CD14-positive monocyte (primary cell): ENCODE measurements around the gene DGKE. TPM values are rescaled to one million over a fixed set of nuclear protein-coding genes. Genes with fewer than 3 reads are reported as not detected.

Source experiments
- DNase-seq, 3 donors: peaks; one replicate each; pipeline ENCODE4 v3.0.0-alpha.2; 2011 to 2022
- H2AFZ ChIP-seq: 2 replicates; pipeline ENCODE4 v1.6.0; 2012; ENCODE audit warnings: mild to moderate bottlenecking, low read depth, low read length, inconsistent platforms; ENCODE audit not compliant: insufficient read depth, poor library complexity, severe bottlenecking
- H3K27ac ChIP-seq, 2 donors: 1 replicate in 1 of 2; 2 replicates in 1 of 2; pipeline ENCODE4 v1.5.1; 2012 to 2013; ENCODE audit warnings: low read length in 2 of 2, control low read depth in 1 of 2, inconsistent platforms in 1 of 2, low read depth in 1 of 2, mild to moderate bottlenecking in 1 of 2
- H3K27me3 ChIP-seq, 2 donors: one replicate each; pipeline versions ENCODE4 v1.6.0 to v1.6.1; 2011 to 2013; ENCODE audit warnings: low read length in 2 of 2; ENCODE audit not compliant: control insufficient read depth in 2 of 2, insufficient read depth in 2 of 2
- H3K36me3 ChIP-seq, 2 donors: replicated peaks in 1 of 2; 1 replicate in 1 of 2; 2 replicates in 1 of 2; pipeline versions ENCODE4 v1.5.1 to v1.6.1; 2012 to 2013; ENCODE audit warnings: low read length in 2 of 2, control low read depth in 1 of 2, inconsistent platforms in 1 of 2, mild to moderate bottlenecking in 1 of 2; ENCODE audit not compliant: insufficient read depth in 2 of 2, control insufficient read depth in 1 of 2
- H3K4me1 ChIP-seq, 2 donors: 1 replicate in 1 of 2; 2 replicates in 1 of 2; pipeline versions ENCODE4 v1.5.1 to v1.6.1; 2012 to 2013; ENCODE audit warnings: low read length in 2 of 2, control low read depth in 1 of 2, inconsistent platforms in 1 of 2, mild to moderate bottlenecking in 1 of 2, moderate library complexity in 1 of 2; ENCODE audit not compliant: insufficient read depth in 2 of 2, control insufficient read depth in 1 of 2
- H3K4me2 ChIP-seq: replicated peaks from 2 replicates; pipeline ENCODE3; 2012; ENCODE audit warnings: low read length, moderate library complexity, mild to moderate bottlenecking; ENCODE audit not compliant: poor library complexity, severe bottlenecking; ENCODE audit errors: extremely low read depth
- H3K4me3 ChIP-seq, 3 experiments: fragments of 200-600 bp in 1 of 3; sonication (generic) in 1 of 3; replicated peaks in 1 of 3; 1 replicate in 2 of 3; 2 replicates in 1 of 3; pipeline ENCODE4 v1.5.1; 2011 to 2013; ENCODE audit warnings: low read length in 3 of 3, mild to moderate bottlenecking in 3 of 3, control low read depth in 2 of 3, low read depth in 2 of 3, inconsistent platforms in 1 of 3, moderate library complexity in 1 of 3
- H3K79me2 ChIP-seq: 2 replicates; pipeline ENCODE4 v1.6.0; 2012; ENCODE audit warnings: mild to moderate bottlenecking, control low read depth, inconsistent platforms, low read length, moderate library complexity; ENCODE audit not compliant: insufficient read depth
- H3K9ac ChIP-seq: 2 replicates; pipeline ENCODE4 v1.6.0; 2017; ENCODE audit warnings: low read length, mild to moderate bottlenecking; ENCODE audit not compliant: insufficient read depth, poor library complexity, severe bottlenecking
- H3K9me3 ChIP-seq, 2 donors: replicated peaks in 1 of 2; 1 replicate in 1 of 2; 2 replicates in 1 of 2; pipeline versions ENCODE4 v1.5.1 to v1.6.1; 2012 to 2013; ENCODE audit warnings: low read length in 2 of 2, control low read depth in 1 of 2; ENCODE audit not compliant: control insufficient read depth in 1 of 2, insufficient read depth in 1 of 2
- H4K20me1 ChIP-seq: 2 replicates; pipeline ENCODE4 v1.6.0; 2012; ENCODE audit warnings: mild to moderate bottlenecking, low read length, control low read depth, moderate library complexity; ENCODE audit not compliant: insufficient read depth
- H3K27ac Mint-ChIP-seq, 7 donors: one replicate each; pipeline ENCODE4 v1.8.0; 2020; ENCODE audit warnings: mild to moderate bottlenecking in 7 of 7, mixed read lengths in 7 of 7, moderate library complexity in 6 of 7, inconsistent platforms in 2 of 7
- H3K27me3 Mint-ChIP-seq, 3 donors: one replicate each; pipeline ENCODE4 v1.8.0; 2021 to 2022; ENCODE audit warnings: low read depth in 3 of 3, mild to moderate bottlenecking in 3 of 3, mixed read lengths in 3 of 3, moderate library complexity in 3 of 3, inconsistent platforms in 1 of 3
- H3K36me3 Mint-ChIP-seq, 2 donors: one replicate each; pipeline ENCODE4 v1.8.0; 2020; ENCODE audit warnings: mixed read lengths in 2 of 2, inconsistent platforms in 1 of 2, mild to moderate bottlenecking in 1 of 2
- H3K4me1 Mint-ChIP-seq: one replicate; pipeline ENCODE4 v1.8.0; 2020; ENCODE audit warnings: mild to moderate bottlenecking, mixed read lengths
- H3K4me3 Mint-ChIP-seq, 2 donors: one replicate each; pipeline ENCODE4 v1.8.0; 2020; ENCODE audit warnings: mild to moderate bottlenecking in 2 of 2, mixed read lengths in 2 of 2, moderate library complexity in 1 of 2
- H3K9me3 Mint-ChIP-seq, 7 donors: one replicate each; pipeline ENCODE4 v1.8.0; 2020 to 2022; ENCODE audit warnings: mixed read lengths in 7 of 7, mild to moderate bottlenecking in 6 of 7, moderate library complexity in 6 of 7, inconsistent platforms in 2 of 7
- CTCF ChIP-seq: fragments of 200-600 bp; IDR thresholded peaks from one replicate; pipeline ENCODE4 v1.8.0; 2022; ENCODE audit warnings: antibody characterized with exemption, mild to moderate bottlenecking
- WGBS: methylation state at CpG from one replicate; pipeline ENCODE4 v1.1.5; 2013; ENCODE audit warnings: missing lambda C conversion rate; ENCODE audit not compliant: insufficient coverage; 5-methylcytosine and 5-hydroxymethylcytosine counted together
- intact Hi-C, 2 donors: fragments of 100-400 bp; cut with micrococcal nuclease; formaldehyde crosslinking; loops; one replicate each; pipeline versions ENCODE4 v1.15.0 to v1.15.1; 2023
- polyA plus RNA-seq, 3 donors: library from polyadenylated mRNA; depleted of rRNA in 1 of 3; unstranded in 2 of 3; stranded (reverse) in 1 of 3; fragments of 300-500 nt in 2 of 3; fragments of >200 nt in 1 of 3; fragmentation: Illumina TruSeq in 2 of 3; gene quantifications; 1 replicate in 2 of 3; 2 replicates in 1 of 3; pipeline ENCODE4 v1.2.3, GENCODE V29; 2012 to 2021

The DGKE gene
- polyA plus RNA-seq, 3 donors: 1.1 to 3.0 (median 1.5) TPM

GRCh38 chr17:56861899-56862298 is 27.9 kb downstream of the DGKE start:
- Mint-ChIP-seq H3K27ac (no peak overlapping the region), H3K36me3 (peaks cover 36 to 38% of the 10 kb centered on the region in 2 donors), H3K4me1 (no peaks in the 10 kb centered on the region), H3K4me3 (no peak overlapping the region), H3K27me3 (no peaks in the 10 kb centered on the region), H3K9me3 (no peaks in the 10 kb centered on the region)
- Histone ChIP-seq H3K4me3 (no peak overlapping the region), H3K4me1 (no peaks in the 10 kb centered on the region), H4K20me1 (no peaks in the 10 kb centered on the region), H3K4me2 (no peak overlapping the region), H3K9ac (no peak overlapping the region), H3K9me3 (no peaks in the 10 kb centered on the region), H3K27ac (no peak overlapping the region), H3K27me3 (no peaks in the 10 kb centered on the region), H3K36me3 (peaks cover 6 to 20% of the 10 kb centered on the region in 2 donors), H3K79me2 (no peaks in the 10 kb centered on the region), H2AFZ (no peak overlapping the region)
- no peak for DNase-seq
- no peak for TF ChIP-seq CTCF
- WGBS: 100% methylated on average over 1 of the region's 3 CpGs
- intact Hi-C loops: no loop called here

GRCh38 chr17:56863974-56864373 is 30.0 kb downstream of the DGKE start:
- TF ChIP-seq CTCF: no peak
- Mint-ChIP-seq H3K27me3 (no peaks in the 10 kb centered on the region), H3K9me3 (no peaks in the 10 kb centered on the region), H3K36me3 (peaks cover 28 to 31% of the 10 kb centered on the region in 2 donors), H3K4me3 (no peak overlapping the region), H3K27ac (no peak overlapping the region), H3K4me1 (no peaks in the 10 kb centered on the region)
- Histone ChIP-seq H3K79me2 (no peaks in the 10 kb centered on the region), H3K4me3 (no peak overlapping the region), H3K9ac (no peak overlapping the region), H3K4me1 (no peaks in the 10 kb centered on the region), H3K9me3 (no peaks in the 10 kb centered on the region), H3K36me3 (peaks cover 6 to 20% of the 10 kb centered on the region in 2 donors), H3K4me2 (no peak overlapping the region), H3K27me3 (no peaks in the 10 kb centered on the region), H2AFZ (no peak overlapping the region), H4K20me1 (no peaks in the 10 kb centered on the region), H3K27ac (no peak overlapping the region)
- intact Hi-C loops: no loop called here
- WGBS: 80% methylated on average over 2 of the region's 3 CpGs
- DNase-seq: no peak
